Neural progenitor cell (in vitro differentiated cells): ENCODE data around the gene FAF1. TPM values are rescaled to one million over a fixed set of nuclear protein-coding genes. Genes with fewer than 3 reads are reported as not detected.

ENCODE experiments used
- DNase-seq: peaks from one replicate; pipeline ENCODE4 v3.0.0-alpha.2; 2016; ENCODE audit warnings: low spot score
- H2AFZ ChIP-seq: fragments of 200-600 bp; sonication (generic); replicated peaks from 2 replicates; pipeline ENCODE4 v1.6.1; 2016; ENCODE audit warnings: antibody characterized with exemption
- H3F3A ChIP-seq: fragments of 200-600 bp; sonication (generic); 2 replicates; pipeline ENCODE4 v1.6.1; 2016; ENCODE audit warnings: antibody characterized with exemption, low read depth
- H3K27ac ChIP-seq: fragments of 200-600 bp; sonication (generic); 2 replicates; pipeline ENCODE4 v1.5.1; 2016; ENCODE audit warnings: mild to moderate bottlenecking
- H3K27me3 ChIP-seq: fragments of 200-600 bp; sonication (generic); 2 replicates; pipeline ENCODE4 v1.6.1; 2016; ENCODE audit warnings: mild to moderate bottlenecking, moderate library complexity
- H3K36me3 ChIP-seq: fragments of 200-600 bp; sonication (generic); 2 replicates; pipeline ENCODE4 v1.5.1; 2016
- H3K4me1 ChIP-seq: fragments of 200-600 bp; sonication (generic); 2 replicates; pipeline ENCODE4 v1.6.1; 2016; ENCODE audit warnings: mixed run types
- H3K4me2 ChIP-seq: fragments of 200-600 bp; sonication (generic); 2 replicates; pipeline ENCODE4 v1.6.1; 2016
- H3K4me3 ChIP-seq: fragments of 200-600 bp; sonication (generic); 2 replicates; pipeline ENCODE4 v1.5.1; 2016
- H3K79me2 ChIP-seq: fragments of 200-600 bp; sonication (generic); 2 replicates; pipeline ENCODE4 v1.6.1; 2016; ENCODE audit warnings: low read depth
- H3K9ac ChIP-seq: fragments of 200-600 bp; sonication (generic); 2 replicates; pipeline ENCODE4 v1.6.1; 2016
- H3K9me3 ChIP-seq: fragments of 200-600 bp; sonication (generic); 2 replicates; pipeline ENCODE4 v1.5.1; 2016; ENCODE audit warnings: low read depth
- H4K20me1 ChIP-seq: fragments of 200-600 bp; sonication (generic); 2 replicates; pipeline ENCODE4 v1.6.1; 2016; ENCODE audit warnings: low read depth
- H3K27ac Mint-ChIP-seq: 3 replicates; pipeline ENCODE4 v1.8.0; 2021; ENCODE audit warnings: mixed read lengths
- H3K27me3 Mint-ChIP-seq: 2 replicates; pipeline ENCODE4 v1.8.0; 2022; ENCODE audit warnings: low read depth, mild to moderate bottlenecking, inconsistent platforms, moderate library complexity, mixed read lengths; ENCODE audit not compliant: insufficient read depth
- H3K36me3 Mint-ChIP-seq: 3 replicates; pipeline ENCODE4 v1.8.0; 2021; ENCODE audit warnings: mixed read lengths
- H3K4me1 Mint-ChIP-seq: 3 replicates; pipeline ENCODE4 v1.8.0; 2021; ENCODE audit warnings: mixed read lengths
- H3K4me3 Mint-ChIP-seq: 3 replicates; pipeline ENCODE4 v1.8.0; 2021; ENCODE audit warnings: mild to moderate bottlenecking, moderate library complexity, mixed read lengths
- H3K9me3 Mint-ChIP-seq: 3 replicates; pipeline ENCODE4 v1.8.0; 2020; ENCODE audit warnings: mixed read lengths
- EZH2 ChIP-seq: fragments of 200-600 bp; sonication (generic); IDR thresholded peaks from 2 replicates; pipeline ENCODE4 v1.6.1; 2017; ENCODE audit warnings: antibody characterized with exemption, mild to moderate bottlenecking, moderate library complexity
- EZH2phosphoT487 ChIP-seq: fragments of 200-600 bp; sonication (generic); IDR thresholded peaks from 2 replicates; pipeline ENCODE4 v1.6.1; 2017; ENCODE audit warnings: antibody characterized with exemption
- total RNA-seq: library from RNA; depleted of rRNA; stranded (reverse); fragments of >200 nt; gene quantifications from 2 replicates; pipeline ENCODE4 v1.2.3, GENCODE V29; 2015; ENCODE audit warnings: low replicate concordance
- TF ChIP-seq, protein P1 (sequence below): fragments of 200-600 bp; sonication (generic); IDR thresholded peaks from 2 replicates; pipeline ENCODE4 v1.5.1; 2017; ENCODE audit warnings: antibody characterized with exemption, mild to moderate bottlenecking

FAF1 gene
- total RNA-seq, 1 donor from 2014 or later = 103 TPM

DNA sequence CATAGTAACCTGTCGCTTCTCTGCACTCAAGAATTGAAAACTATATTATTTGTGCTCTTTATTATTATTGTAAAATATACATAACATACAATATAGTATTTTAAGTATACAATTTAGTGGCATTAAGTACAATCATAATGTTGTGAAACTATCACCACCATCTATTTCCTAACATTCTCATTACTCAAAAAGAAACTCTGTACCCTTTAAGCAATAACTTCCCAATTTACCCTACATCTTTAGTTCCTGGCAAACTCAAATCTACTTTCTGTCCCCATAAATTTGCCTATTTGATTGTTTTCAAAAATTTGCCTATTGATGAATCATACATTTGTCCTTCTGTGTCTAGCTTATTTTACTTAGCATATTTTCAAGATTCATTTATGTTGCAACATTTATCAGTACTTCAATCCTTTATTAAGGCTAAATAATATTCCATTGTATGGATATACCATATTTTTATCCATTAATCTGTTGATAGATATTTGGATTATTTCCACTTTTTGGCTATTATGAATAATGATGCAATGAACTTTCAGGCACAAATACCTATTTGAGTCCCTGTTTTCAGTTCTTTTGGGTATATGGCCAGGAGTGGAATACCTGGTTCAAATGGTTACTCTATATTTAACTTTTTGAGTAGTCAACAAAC, 437.2 kb downstream of the FAF1 start:
- DNase-seq = no peak
- H3K9ac ChIP-seq = no peak overlapping the region
- no peak overlapping the region for H3K4me2 ChIP-seq
- TF ChIP-seq, protein P1, sequence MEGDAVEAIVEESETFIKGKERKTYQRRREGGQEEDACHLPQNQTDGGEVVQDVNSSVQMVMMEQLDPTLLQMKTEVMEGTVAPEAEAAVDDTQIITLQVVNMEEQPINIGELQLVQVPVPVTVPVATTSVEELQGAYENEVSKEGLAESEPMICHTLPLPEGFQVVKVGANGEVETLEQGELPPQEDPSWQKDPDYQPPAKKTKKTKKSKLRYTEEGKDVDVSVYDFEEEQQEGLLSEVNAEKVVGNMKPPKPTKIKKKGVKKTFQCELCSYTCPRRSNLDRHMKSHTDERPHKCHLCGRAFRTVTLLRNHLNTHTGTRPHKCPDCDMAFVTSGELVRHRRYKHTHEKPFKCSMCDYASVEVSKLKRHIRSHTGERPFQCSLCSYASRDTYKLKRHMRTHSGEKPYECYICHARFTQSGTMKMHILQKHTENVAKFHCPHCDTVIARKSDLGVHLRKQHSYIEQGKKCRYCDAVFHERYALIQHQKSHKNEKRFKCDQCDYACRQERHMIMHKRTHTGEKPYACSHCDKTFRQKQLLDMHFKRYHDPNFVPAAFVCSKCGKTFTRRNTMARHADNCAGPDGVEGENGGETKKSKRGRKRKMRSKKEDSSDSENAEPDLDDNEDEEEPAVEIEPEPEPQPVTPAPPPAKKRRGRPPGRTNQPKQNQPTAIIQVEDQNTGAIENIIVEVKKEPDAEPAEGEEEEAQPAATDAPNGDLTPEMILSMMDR = no peak
- TF ChIP-seq EZH2phosphoT487 (no peak), EZH2 (no peak)
- no peak overlapping the region for H2AFZ ChIP-seq
- no peaks in the 10 kb centered on the region for H3K79me2 ChIP-seq
- peaks cover 8% of the 10 kb centered on the region for H3K9me3 ChIP-seq
- no peaks in the 10 kb centered on the region for H3K27me3 ChIP-seq
- Mint-ChIP-seq H3K4me1 (no peaks in the 10 kb centered on the region), H3K4me3 (no peak overlapping the region), H3K9me3 (no peaks in the 10 kb centered on the region), H3K27me3 (peaks cover 2% of the 10 kb centered on the region), H3K27ac (no peak overlapping the region), H3K36me3 (peaks cover 9% of the 10 kb centered on the region)
- H3K36me3 ChIP-seq = no peaks in the 10 kb centered on the region
- no peak overlapping the region for H3K27ac ChIP-seq
- H4K20me1 ChIP-seq = no peaks in the 10 kb centered on the region
- H3K4me1 ChIP-seq = no peaks in the 10 kb centered on the region
- H3F3A ChIP-seq = no peaks in the 10 kb centered on the region
- no peak overlapping the region for H3K4me3 ChIP-seq

DNA sequence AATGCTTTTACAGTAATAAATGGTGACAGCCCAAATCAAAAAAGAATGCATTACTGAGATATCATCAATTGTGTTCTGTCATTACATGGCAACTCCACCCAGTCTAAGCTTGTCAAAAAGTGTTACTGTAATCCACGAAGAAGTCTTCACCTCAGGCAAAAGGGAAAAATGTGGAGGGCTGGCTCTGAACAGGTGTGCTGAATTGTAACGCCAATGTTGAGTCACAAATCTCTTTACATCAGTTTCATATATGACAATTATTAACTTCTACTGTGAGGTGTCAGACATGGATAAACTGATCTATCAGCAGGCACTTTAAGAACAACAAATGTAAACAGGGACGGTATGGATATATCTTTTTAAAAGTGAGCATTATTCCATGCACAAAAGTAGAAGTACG, 438.4 kb downstream of the FAF1 start:
- peaks cover 6% of the 10 kb centered on the region for H3K36me3 Mint-ChIP-seq
- H3K79me2 ChIP-seq = no peaks in the 10 kb centered on the region
- no peak overlapping the region for H2AFZ ChIP-seq
- H3K4me3 Mint-ChIP-seq = no peak overlapping the region
- TF ChIP-seq EZH2phosphoT487 (no peak), EZH2 (no peak)
- TF ChIP-seq, protein P1 = no peak
- no peak overlapping the region for H3K4me2 ChIP-seq
- H4K20me1 ChIP-seq = no peaks in the 10 kb centered on the region
- no peaks in the 10 kb centered on the region for H3K4me1 Mint-ChIP-seq
- H3K27ac Mint-ChIP-seq = no peak overlapping the region
- no peak overlapping the region for H3K9ac ChIP-seq
- peaks cover 2% of the 10 kb centered on the region for H3K27me3 Mint-ChIP-seq
- H3K4me1 ChIP-seq = no peaks in the 10 kb centered on the region
- H3K9me3 ChIP-seq = peaks cover 8% of the 10 kb centered on the region
- no peaks in the 10 kb centered on the region for H3K27me3 ChIP-seq
- no peaks in the 10 kb centered on the region for H3K9me3 Mint-ChIP-seq
- no peak overlapping the region for H3K27ac ChIP-seq
- DNase-seq = no peak
- no peaks in the 10 kb centered on the region for H3F3A ChIP-seq
- H3K4me3 ChIP-seq = no peak overlapping the region
- H3K36me3 ChIP-seq = no peaks in the 10 kb centered on the region

DNA sequence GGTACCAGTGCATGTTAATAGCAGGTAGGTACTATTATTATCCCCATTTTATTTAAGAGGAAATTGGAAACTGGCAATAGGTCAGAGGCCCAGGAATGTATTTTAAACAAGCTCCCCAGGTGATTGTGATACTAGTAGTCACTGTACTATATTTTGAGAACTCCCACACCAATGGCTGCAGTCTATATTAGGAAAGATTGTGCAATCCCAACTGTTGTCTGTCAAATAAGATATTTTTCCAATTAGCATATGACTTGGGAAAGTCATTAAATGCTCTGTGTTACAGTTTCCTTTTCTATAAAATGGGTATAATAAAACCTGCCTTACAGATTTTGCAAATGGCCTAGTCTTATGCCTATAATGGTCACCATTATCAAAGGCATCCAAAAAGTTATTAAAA, 442.6 kb downstream of the FAF1 start:
- no peak overlapping the region for H3K4me2 ChIP-seq
- H3K27me3 Mint-ChIP-seq = peaks cover 2% of the 10 kb centered on the region
- no peak overlapping the region for H3K9ac ChIP-seq
- H3K4me1 ChIP-seq = no peaks in the 10 kb centered on the region
- H3K27me3 ChIP-seq = no peaks in the 10 kb centered on the region
- no peaks in the 10 kb centered on the region for H3K79me2 ChIP-seq
- no peak overlapping the region for H2AFZ ChIP-seq
- no peaks in the 10 kb centered on the region for H4K20me1 ChIP-seq
- TF ChIP-seq EZH2 (no peak), EZH2phosphoT487 (no peak)
- TF ChIP-seq, protein P1 = no peak
- no peak overlapping the region for H3K27ac Mint-ChIP-seq
- no peak overlapping the region for H3K27ac ChIP-seq
- H3K4me3 Mint-ChIP-seq = no peak overlapping the region
- no peaks in the 10 kb centered on the region for H3K36me3 ChIP-seq
- no peaks in the 10 kb centered on the region for H3K9me3 ChIP-seq
- no peaks in the 10 kb centered on the region for H3F3A ChIP-seq
- H3K36me3 Mint-ChIP-seq = peaks cover 4% of the 10 kb centered on the region
- no peak for DNase-seq
- H3K9me3 Mint-ChIP-seq = no peaks in the 10 kb centered on the region
- no peak overlapping the region for H3K4me3 ChIP-seq
- H3K4me1 Mint-ChIP-seq = no peaks in the 10 kb centered on the region
